HG02571 (cell line): ENCODE data around the gene GTF2F2.
A peak's percentile ranks its signal among the peaks of the same experiment; 100 is the strongest.
"Not testable (repeated sequence)": the region's sequence is repeated elsewhere in the genome, so short reads cannot be mapped to it uniquely, and the experiment has no call there.

ENCODE experiments used
- ATAC-seq: cut with Tn5 transposase; IDR thresholded peaks from one replicate; pipeline ENCODE4 v1.9.1; 2021; ENCODE audit warnings: mild to moderate bottlenecking, moderate library complexity; ENCODE audit not compliant: unreplicated experiment

Gene GTF2F2

GRCh38 chr13:45244736-45245135 is 124.4 kb downstream of the GTF2F2 start:
- not testable (repeated sequence) for ATAC-seq

GRCh38 chr13:45249662-45250061 is 129.4 kb downstream of the GTF2F2 start:
- ATAC-seq: no peak

GRCh38 chr13:45254396-45254795 is 134.1 kb downstream of the GTF2F2 start:
- no peak for ATAC-seq

GRCh38 chr13:45255247-45255987 is 135.1 kb downstream of the GTF2F2 start:
- ATAC-seq: no peak

GRCh38 chr13:45256254-45256653 is 135.9 kb downstream of the GTF2F2 start:
- ATAC-seq: no peak

- no peak for ATAC-seq
Observed at GRCh38 chr13:45257638-45258333, 137.5 kb downstream of the GTF2F2 start.

GRCh38 chr13:45258334-45258675 is 138.0 kb downstream of the GTF2F2 start:
- no peak for ATAC-seq

GRCh38 chr13:45267215-45267614 is 146.9 kb downstream of the GTF2F2 start:
- ATAC-seq: no peak

GRCh38 chr13:45269204-45269603 is 148.9 kb downstream of the GTF2F2 start:
- ATAC-seq: no peak

- no peak for ATAC-seq
Observed at GRCh38 chr13:45276913-45277312, 156.6 kb downstream of the GTF2F2 start.

- ATAC-seq: no peak
Observed at GRCh38 chr13:45278096-45278645, 157.9 kb downstream of the GTF2F2 start.

- no peak for ATAC-seq
Observed at GRCh38 chr13:45280011-45280410, 159.7 kb downstream of the GTF2F2 start.

- ATAC-seq: peak; percentile 72
Observed at GRCh38 chr13:45280751-45281634, 160.7 kb downstream of the GTF2F2 start.

- no peak for ATAC-seq
Observed at GRCh38 chr13:45282994-45283393, 162.7 kb downstream of the GTF2F2 start.

GRCh38 chr13:45289936-45290563 is 169.7 kb downstream of the GTF2F2 start:
- no peak for ATAC-seq

GRCh38 chr13:45292176-45292575 is 171.9 kb downstream of the GTF2F2 start:
- no peak for ATAC-seq

GRCh38 chr13:45295536-45295935 is 175.2 kb downstream of the GTF2F2 start:
- ATAC-seq: no peak

- ATAC-seq: no peak
Observed at GRCh38 chr13:45296259-45296658, 175.9 kb downstream of the GTF2F2 start.

GRCh38 chr13:45297456-45298205 is 177.3 kb downstream of the GTF2F2 start:
- no peak for ATAC-seq

GRCh38 chr13:45298206-45298505 is 177.8 kb downstream of the GTF2F2 start:
- ATAC-seq: no peak
